ENCODE measurements around the gene POLR2E. TPM values are rescaled to one million over a fixed set of nuclear protein-coding genes. Genes with fewer than 3 reads are reported as not detected.
"Not testable (repeated sequence)": the region's sequence is repeated elsewhere in the genome, so short reads cannot be mapped to it uniquely, and the experiment has no call there.

POLR2E gene
- total RNA-seq, 2 donors from 2014 or later = 155 to 248 TPM

- peak; percentile 71 for ATAC-seq (replicated peaks)
- peaks cover 2% of the 10 kb centered on the region for H3K4me1 Mint-ChIP-seq
- H3K27me3 Mint-ChIP-seq = no peaks in the 10 kb centered on the region
Measured at GRCh38 chr19:1131718-1132551, 36.8 kb upstream of the POLR2E start.

DNA sequence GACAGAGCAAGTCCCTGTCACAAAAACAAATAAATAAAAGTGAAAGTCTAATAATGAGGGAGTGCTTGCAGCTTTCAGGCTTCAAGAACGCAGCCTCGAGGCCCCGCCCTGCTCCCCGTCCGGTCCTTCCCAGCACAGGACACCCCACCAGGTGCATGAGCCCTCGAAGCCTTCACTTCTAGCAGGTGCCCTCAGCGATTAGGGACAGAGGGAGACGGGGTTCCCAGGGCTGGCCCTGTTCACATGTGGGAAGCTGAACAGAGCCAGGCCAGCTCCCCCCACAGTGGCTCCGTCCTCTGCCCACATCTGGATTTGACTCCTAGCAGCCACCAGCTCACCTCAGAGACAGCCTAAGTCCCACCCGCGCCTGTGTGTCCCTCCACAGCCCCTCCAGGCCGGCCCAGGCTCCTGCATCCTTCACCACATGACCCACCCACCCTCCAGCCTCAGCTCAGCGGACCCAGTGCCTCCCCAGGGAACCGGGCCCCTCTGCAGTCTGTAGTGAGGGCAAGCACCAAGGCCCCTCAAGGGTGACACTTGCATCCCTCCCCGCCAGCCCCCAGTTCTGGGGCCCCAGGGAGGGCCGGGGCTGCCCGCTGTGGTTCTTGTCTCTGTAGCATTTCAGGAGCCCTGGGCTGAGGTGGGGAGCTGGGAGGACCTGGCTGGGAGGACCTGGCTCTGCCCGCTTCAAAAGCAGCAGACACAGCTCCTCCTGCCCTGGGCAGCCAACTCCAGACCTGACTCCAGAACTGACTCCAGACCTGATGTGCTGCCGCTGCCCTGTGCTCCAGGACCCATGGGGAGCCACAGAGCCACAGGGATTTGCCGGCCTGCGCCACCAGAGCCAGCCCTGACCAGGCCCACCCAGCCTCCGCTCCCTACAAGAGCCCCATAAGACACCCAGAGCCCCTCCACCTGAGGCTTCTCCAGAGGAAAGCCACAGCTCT lies 35.9 kb upstream of the POLR2E start:
- Mint-ChIP-seq H3K27me3 (no peaks in the 10 kb centered on the region), H3K27ac (peak overlapping the region; percentile 89), H3K4me3 (peak overlapping the region; percentile 87), H3K4me1 (peaks cover 4% of the 10 kb centered on the region), H3K36me3 (ENCODE audit: low read depth) (peaks cover 54% of the 10 kb centered on the region), H3K9me3 (no peaks in the 10 kb centered on the region)
- ATAC-seq (replicated peaks) = no peak

More at GRCh38 chr19:1131718-1132551, 36.8 kb upstream of the POLR2E start:
- no peaks in the 10 kb centered on the region for H3K9me3 Mint-ChIP-seq
- H3K27ac Mint-ChIP-seq = peak overlapping the region; percentile 89
- peaks cover 46% of the 10 kb centered on the region for H3K36me3 Mint-ChIP-seq (ENCODE audit: low read depth)
- H3K4me3 Mint-ChIP-seq = peak overlapping the region; percentile 87

- H3K27ac Mint-ChIP-seq = peak overlapping the region; percentile 89
- peaks cover 4% of the 10 kb centered on the region for H3K4me1 Mint-ChIP-seq
- H3K36me3 Mint-ChIP-seq (ENCODE audit: low read depth) = peaks cover 69% of the 10 kb centered on the region
- ATAC-seq (replicated peaks) = no peak
- no peaks in the 10 kb centered on the region for H3K9me3 Mint-ChIP-seq
- H3K4me3 Mint-ChIP-seq = peak overlapping the region; percentile 87
- no peaks in the 10 kb centered on the region for H3K27me3 Mint-ChIP-seq
Measured at GRCh38 chr19:1129535-1129934, 34.4 kb upstream of the POLR2E start.

- Mint-ChIP-seq H3K36me3 (ENCODE audit: low read depth) (peaks cover 73% of the 10 kb centered on the region), H3K4me3 (peak overlapping the region; percentile 87)
- ATAC-seq (replicated peaks); H3K27me3 Mint-ChIP-seq; H3K4me1 Mint-ChIP-seq; H3K27ac Mint-ChIP-seq; H3K9me3 Mint-ChIP-seq: not testable (repeated sequence)
Measured at GRCh38 chr19:1129084-1129483, 33.9 kb upstream of the POLR2E start.

- no peak overlapping the region for H3K27ac Mint-ChIP-seq
- H3K36me3 Mint-ChIP-seq (ENCODE audit: low read depth) = peaks cover 78% of the 10 kb centered on the region
- ATAC-seq (replicated peaks) = no peak
- peaks cover 4% of the 10 kb centered on the region for H3K4me1 Mint-ChIP-seq
- H3K27me3 Mint-ChIP-seq = no peaks in the 10 kb centered on the region
- peak overlapping the region; percentile 61 for H3K4me3 Mint-ChIP-seq
- H3K9me3 Mint-ChIP-seq = no peaks in the 10 kb centered on the region
Measured at GRCh38 chr19:1128106-1128505, 32.9 kb upstream of the POLR2E start.

DNA sequence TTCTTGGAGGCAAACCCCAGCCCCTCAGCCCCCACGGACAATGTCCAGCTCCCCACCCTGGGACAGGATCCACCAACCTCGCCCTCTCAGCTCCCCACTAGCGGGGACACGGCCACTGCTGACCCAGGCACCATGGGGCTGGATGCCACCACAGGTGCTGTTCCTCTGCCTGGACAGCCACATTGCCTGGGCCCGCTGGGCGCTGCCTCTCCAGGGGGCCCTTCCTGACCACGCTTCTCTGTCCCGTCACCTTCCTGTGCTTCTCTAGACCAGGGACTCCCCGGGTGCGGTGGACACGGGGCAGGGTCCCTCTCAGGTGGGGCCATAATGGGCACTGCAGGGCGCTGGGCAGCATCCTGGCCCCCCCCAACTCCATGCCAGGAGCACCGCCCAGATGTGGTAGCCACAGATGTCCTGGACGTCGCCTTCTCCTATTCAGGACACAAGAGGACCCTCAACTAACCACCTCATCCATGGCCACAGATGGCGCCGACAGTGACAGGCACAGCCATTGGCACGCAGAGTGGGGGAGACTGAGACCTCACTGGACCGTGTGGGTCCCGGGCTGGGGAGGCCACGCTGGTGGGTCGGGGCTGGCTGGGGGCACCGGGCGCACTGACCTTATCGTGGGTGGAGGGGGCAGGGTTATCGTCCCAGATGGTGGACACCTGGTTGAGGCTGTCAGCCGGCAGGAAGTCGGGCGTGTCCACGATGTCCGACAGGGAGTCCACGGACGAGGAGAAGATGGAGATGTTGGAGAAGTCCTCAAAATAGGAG lies 32.0 kb upstream of the POLR2E start:
- peaks cover 85% of the 10 kb centered on the region for H3K36me3 Mint-ChIP-seq (ENCODE audit: low read depth)

DNA sequence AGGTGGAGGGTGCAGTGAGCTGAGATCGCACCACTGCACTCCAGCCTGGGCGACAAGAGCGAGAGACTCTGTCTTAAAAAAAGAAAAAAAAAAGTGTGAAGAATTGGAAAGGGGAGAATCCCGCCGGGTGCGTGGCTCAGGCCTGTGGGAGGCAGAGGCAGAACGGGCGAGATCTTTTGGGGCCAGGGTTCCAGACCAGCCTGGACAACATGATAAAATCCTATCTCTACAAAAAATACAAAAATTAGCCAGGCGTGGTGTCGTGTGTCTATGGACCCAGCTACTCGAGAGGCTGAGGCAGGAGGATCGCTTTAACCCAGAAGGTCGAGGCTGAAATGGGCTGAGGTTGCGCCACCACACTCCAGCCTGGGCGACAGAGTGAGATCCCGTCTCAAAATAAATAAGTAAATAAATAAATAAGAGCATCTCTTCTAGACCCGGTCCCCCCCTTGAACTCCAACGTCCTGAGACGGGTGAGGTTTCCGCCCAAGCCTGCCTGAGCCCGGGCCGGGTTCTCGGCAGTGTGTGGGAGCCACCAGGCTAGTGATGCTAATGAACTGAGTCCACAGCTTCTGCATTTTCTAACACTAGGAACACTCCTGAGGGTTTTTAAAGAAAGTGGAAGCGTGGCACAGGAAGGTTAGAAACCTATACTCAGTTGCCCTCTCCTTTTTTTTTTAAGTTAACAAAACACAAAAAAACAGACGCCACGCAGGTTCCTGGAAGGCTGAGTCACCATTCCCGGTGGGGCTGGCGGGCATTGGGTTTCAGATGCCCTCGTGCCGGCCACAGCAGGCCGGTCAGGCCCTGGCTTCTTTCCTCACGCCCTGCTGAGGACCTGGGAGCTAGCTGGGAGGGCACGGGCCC lies 30.7 kb upstream of the POLR2E start:
- peak; percentile 18 for ATAC-seq (replicated peaks)
- peak overlapping the region; percentile 52 for H3K27ac Mint-ChIP-seq
- peaks cover 4% of the 10 kb centered on the region for H3K4me1 Mint-ChIP-seq
- peaks cover 91% of the 10 kb centered on the region for H3K36me3 Mint-ChIP-seq (ENCODE audit: low read depth)
- H3K4me3 Mint-ChIP-seq = peak overlapping the region; percentile 61
- H3K27me3 Mint-ChIP-seq = no peaks in the 10 kb centered on the region
- H3K9me3 Mint-ChIP-seq = no peaks in the 10 kb centered on the region

More for the DNA sequence above, 32.0 kb upstream of the POLR2E start:
- peak overlapping the region; percentile 61 for H3K4me3 Mint-ChIP-seq
- peak overlapping the region; percentile 68 for H3K27ac Mint-ChIP-seq
- ATAC-seq (replicated peaks) = no peak
- H3K27me3 Mint-ChIP-seq = no peaks in the 10 kb centered on the region
- H3K9me3 Mint-ChIP-seq = no peaks in the 10 kb centered on the region
- peaks cover 4% of the 10 kb centered on the region for H3K4me1 Mint-ChIP-seq

GRCh38 chr19:1123885-1124677 lies 28.9 kb upstream of the POLR2E start:
- Mint-ChIP-seq H3K4me3 (no peak overlapping the region), H3K4me1 (peaks cover 4% of the 10 kb centered on the region), H3K27me3 (no peaks in the 10 kb centered on the region), H3K27ac (no peak overlapping the region), H3K9me3 (no peaks in the 10 kb centered on the region), H3K36me3 (ENCODE audit: low read depth) (peaks cover 87% of the 10 kb centered on the region)
- no peak for ATAC-seq (replicated peaks)

DNA sequence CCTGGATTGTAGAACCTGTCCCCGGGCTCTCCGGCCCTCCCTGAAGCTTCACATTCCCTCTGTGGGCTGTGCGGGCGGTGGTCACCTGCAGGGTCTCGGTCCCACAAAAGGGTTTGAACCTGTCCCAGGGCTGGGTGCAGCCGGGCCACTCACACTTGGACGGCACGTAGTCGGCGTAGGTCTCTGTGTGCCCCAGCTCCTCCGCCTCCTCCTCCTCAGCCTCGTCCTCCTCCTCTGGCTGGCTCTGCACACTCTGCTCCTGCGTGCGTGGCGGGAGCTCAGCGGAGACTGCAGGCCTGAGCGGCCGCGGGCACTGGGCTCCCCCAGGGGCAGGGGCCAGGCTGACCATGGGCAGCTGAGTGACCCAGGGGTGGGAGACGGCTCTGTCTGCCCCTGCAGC lies 28.2 kb upstream of the POLR2E start:
- Mint-ChIP-seq H3K27ac (peak overlapping the region; percentile 30), H3K4me3 (no peak overlapping the region), H3K9me3 (no peaks in the 10 kb centered on the region), H3K4me1 (peaks cover 4% of the 10 kb centered on the region), H3K36me3 (ENCODE audit: low read depth) (peaks cover 91% of the 10 kb centered on the region), H3K27me3 (no peaks in the 10 kb centered on the region)
- peak; percentile 3 for ATAC-seq (replicated peaks)

- Mint-ChIP-seq H3K27ac (peak overlapping the region; percentile 30), H3K9me3 (no peaks in the 10 kb centered on the region), H3K27me3 (no peaks in the 10 kb centered on the region), H3K36me3 (ENCODE audit: low read depth) (peaks cover 92% of the 10 kb centered on the region), H3K4me1 (peaks cover 4% of the 10 kb centered on the region), H3K4me3 (no peak overlapping the region)
- ATAC-seq (replicated peaks) = peak; percentile 84
Measured at GRCh38 chr19:1122972-1123363, 27.8 kb upstream of the POLR2E start.

DNA sequence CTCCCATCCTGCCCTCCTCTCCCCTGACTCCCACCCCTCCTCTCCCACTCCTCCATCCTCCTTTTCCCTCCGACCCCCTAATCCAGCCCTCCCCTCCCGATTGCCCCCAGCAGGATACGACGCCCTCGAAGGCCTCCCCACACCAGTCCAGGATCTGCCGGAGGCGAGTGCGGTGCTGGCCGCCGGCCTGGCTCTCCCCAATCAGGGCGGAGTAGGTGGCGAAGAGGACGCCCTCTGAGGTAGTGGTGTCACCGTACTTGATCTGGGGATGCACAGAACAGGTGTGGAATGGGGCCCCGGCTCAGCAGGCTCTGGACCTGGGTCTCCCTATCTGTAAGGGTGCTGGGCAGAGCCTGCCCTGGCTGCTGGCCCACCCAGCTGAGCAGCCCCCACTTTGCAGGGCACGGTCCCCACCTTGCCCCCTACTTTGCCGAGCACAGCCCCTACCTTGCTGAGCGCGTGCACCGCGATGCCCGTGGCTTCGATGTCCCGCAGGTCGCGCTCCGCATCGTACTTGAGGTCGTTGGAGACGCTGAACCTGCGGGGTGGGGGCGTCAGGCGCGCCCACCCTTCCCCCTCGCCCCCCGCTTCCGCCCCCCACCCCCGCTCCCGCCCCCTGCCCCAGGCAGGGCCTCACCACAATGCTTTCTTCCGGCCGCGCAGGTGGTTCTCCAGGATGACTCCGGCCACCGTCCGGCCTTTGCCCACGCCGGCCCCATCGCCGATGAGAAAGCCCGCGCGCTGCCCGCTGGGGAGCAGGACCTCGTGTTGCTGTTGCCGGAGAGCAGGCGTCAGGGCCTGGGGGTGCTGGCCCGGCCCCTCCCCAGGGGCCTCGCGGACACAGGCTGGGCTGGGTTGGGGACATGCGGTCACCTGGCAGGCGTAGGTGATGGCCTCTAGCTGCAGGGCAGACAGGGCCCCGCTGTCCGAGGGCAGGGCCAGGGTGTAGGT lies 27.1 kb upstream of the POLR2E start:
- H3K4me1 Mint-ChIP-seq = peaks cover 4% of the 10 kb centered on the region
- no peaks in the 10 kb centered on the region for H3K27me3 Mint-ChIP-seq
- H3K9me3 Mint-ChIP-seq = no peaks in the 10 kb centered on the region
- H3K4me3 Mint-ChIP-seq = no peak overlapping the region
- no peak for ATAC-seq (replicated peaks)
- H3K27ac Mint-ChIP-seq = peak overlapping the region; percentile 30
- H3K36me3 Mint-ChIP-seq (ENCODE audit: low read depth) = peaks cover 92% of the 10 kb centered on the region

DNA sequence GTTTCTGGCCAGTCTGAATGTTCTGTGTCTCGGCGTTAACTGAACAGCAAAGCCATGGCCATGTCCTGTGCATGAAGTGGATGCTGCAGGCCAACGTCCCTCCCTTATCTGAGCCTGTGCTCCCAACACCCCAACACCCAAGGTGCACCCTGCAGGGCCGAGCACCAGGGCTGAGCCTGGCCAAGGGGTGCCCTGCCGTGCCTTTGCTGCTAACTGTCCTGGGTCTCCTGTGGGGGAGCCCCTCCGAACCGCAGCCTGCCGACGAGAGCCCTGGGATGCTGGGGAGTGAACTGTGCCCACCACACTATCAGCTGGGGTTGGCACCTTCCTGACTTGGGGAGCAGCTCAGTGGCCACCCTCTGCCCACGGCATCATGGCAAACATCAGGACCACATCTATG lies 26.2 kb upstream of the POLR2E start:
- H3K4me3 Mint-ChIP-seq = no peak overlapping the region
- peaks cover 91% of the 10 kb centered on the region for H3K36me3 Mint-ChIP-seq (ENCODE audit: low read depth)
- H3K9me3 Mint-ChIP-seq = no peaks in the 10 kb centered on the region
- no peaks in the 10 kb centered on the region for H3K27me3 Mint-ChIP-seq
- H3K27ac Mint-ChIP-seq = no peak overlapping the region
- H3K4me1 Mint-ChIP-seq = no peaks in the 10 kb centered on the region
- no peak for ATAC-seq (replicated peaks)
